K562 (cell line): ENCODE data around the gene TRMT44. TPM values are rescaled to one million over a fixed set of nuclear protein-coding genes. Genes with fewer than 3 reads are reported as not detected.
A peak's percentile ranks its signal among the peaks of the same experiment; 100 is the strongest.

Experiments
- AFF1 ChIP-seq, 2 experiments: fragments of 450-650 bp; IDR thresholded peaks; 2 replicates each; pipeline ENCODE4 v1.6.1; 2018; ENCODE audit warnings: mild to moderate bottlenecking in 2 of 2, low read depth in 1 of 2; ENCODE audit not compliant: partially characterized antibody in 2 of 2
- CBFA2T2 ChIP-seq: fragments of 450-650 bp; conservative IDR thresholded peaks from 2 replicates; pipeline ENCODE4 v1.6.1; 2017; ENCODE audit warnings: mild to moderate bottlenecking
- GTF2B ChIP-seq: IDR thresholded peaks from 2 replicates; pipeline ENCODE4 v1.6.1; 2011; ENCODE audit not compliant: insufficient read length; ENCODE audit errors: extremely low read depth
- HDAC1 ChIP-seq, 2 experiments: fragments of 450-650 bp; IDR thresholded peaks; 2 replicates each; pipeline ENCODE4 v1.6.1; 2016 to 2017; ENCODE audit warnings: inconsistent platforms in 1 of 2, mild to moderate bottlenecking in 1 of 2, moderate library complexity in 1 of 2
- PTTG1 ChIP-seq: fragments of 450-650 bp; IDR thresholded peaks from 2 replicates; pipeline ENCODE4 v1.6.1; 2016; ENCODE audit warnings: low read depth, mild to moderate bottlenecking, missing genetic modification characterization, missing compliant biosample characterization
- RBBP5 ChIP-seq: fragments of 200-600 bp; sonication (generic); IDR thresholded peaks from 2 replicates; pipeline ENCODE4 v1.6.1; 2012; ENCODE audit warnings: borderline replicate concordance, mild to moderate bottlenecking, low read length, control low read depth, inconsistent platforms; ENCODE audit not compliant: insufficient read depth, poor library complexity, severe bottlenecking
- RCOR1 ChIP-seq, 2 experiments: IDR thresholded peaks; 2 replicates each; pipeline ENCODE4 v1.6.1; 2012; ENCODE audit warnings: low read depth in 2 of 2, low read length in 2 of 2, borderline replicate concordance in 1 of 2, improper control_type of control experiment in 1 of 2
- SMC3 ChIP-seq: conservative IDR thresholded peaks from 2 replicates; pipeline ENCODE4 v1.6.1; 2011; ENCODE audit warnings: low read depth, low read length, improper control_type of control experiment; ENCODE audit not compliant: insufficient read depth
- TCF7L2 ChIP-seq: fragments of 150-350 bp; IDR thresholded peaks from 2 replicates; pipeline ENCODE4 v1.6.1; 2016; ENCODE audit warnings: low read depth, mild to moderate bottlenecking, low read length, moderate library complexity
- YY1 ChIP-seq, 3 experiments: IDR thresholded peaks; 2 replicates each; pipeline ENCODE4 v1.6.1; 2011; ENCODE audit warnings: low read length in 2 of 3, mild to moderate bottlenecking in 2 of 3, moderate library complexity in 2 of 3, borderline replicate concordance in 1 of 3, control low read depth in 1 of 3, low read depth in 1 of 3; ENCODE audit not compliant: insufficient read depth in 3 of 3, insufficient replicate concordance in 2 of 3, control insufficient read depth in 1 of 3, insufficient read length in 1 of 3; ENCODE audit errors: extremely low read depth in 1 of 3
- ZBTB2 ChIP-seq: fragments of 450-650 bp; IDR thresholded peaks from 2 replicates; pipeline ENCODE4 v1.6.1; 2016; ENCODE audit warnings: antibody characterized with exemption
- ZHX1 ChIP-seq: fragments of 150-350 bp; conservative IDR thresholded peaks from 2 replicates; pipeline ENCODE4 v1.6.1; 2014; ENCODE audit warnings: low read length
- ZNF133 ChIP-seq: fragments of 250-450 bp; sonication (Bioruptor Pico); IDR thresholded peaks from 2 replicates; pipeline ENCODE4 v1.4.0; 2020; ENCODE audit warnings: mild to moderate bottlenecking
- ZNF316 ChIP-seq: fragments of 450-650 bp; IDR thresholded peaks from 2 replicates; pipeline ENCODE4 v1.6.1; 2016
- ZNF77 ChIP-seq: fragments of 250-450 bp; sonication (Bioruptor Pico); IDR thresholded peaks from 2 replicates; pipeline ENCODE4 v1.5.0; 2020
- polyA plus RNA-seq, 8 experiments: library from polyadenylated mRNA; depleted of rRNA in 4 of 8; stranded (reverse) in 5 of 8; unstranded in 3 of 8; fragments of >200 nt; fragmentation: Nextera tagmentation in 2 of 8; fragmentation: Illumina TruSeq in 1 of 8; extraction: Ambion mirVana in 2 of 8; extraction: Trizol in 1 of 8; gene quantifications; 2 replicates each; pipeline versions ENCODE4 v1.2.1 to v1.2.3, GENCODE V29; 2011 to 2014; ENCODE audit warnings: inconsistent platforms in 1 of 8, missing spikeins in 1 of 8
- total RNA-seq, 7 experiments: library from RNA; depleted of rRNA in 6 of 7; stranded (reverse); fragments of >200 nt in 6 of 7; fragmentation: Illumina TruSeq in 2 of 7; extraction: Trizol in 2 of 7; gene quantifications; 2 replicates each; pipeline versions ENCODE4 v1.2.1 to v1.2.3, GENCODE V29; 2011 to 2021; ENCODE audit warnings: low replicate concordance in 1 of 7

TRMT44 gene
- total and polyA plus RNA-seq, 9 of the 15 experiments (the other 6 are each of a cell fraction or from before 2014, with no cell fraction given) = 1.2 to 18.6 (median 10.0) TPM

- no peak for TF ChIP-seq ZBTB2
- TF ChIP-seq RBBP5 = peak; percentile 94
- TF ChIP-seq TCF7L2 = 0 out of 2 replicates have a peak, but pooled peaks have one; percentile 47
- no peak for TF ChIP-seq ZNF77 (CRISPR knock-in tag)
- peak; percentile 73 to 92 (median 90) for TF ChIP-seq YY1 (IDR thresholded peaks at IDR 0.05; ENCODE audit: borderline replicate concordance in 1 of 3, control insufficient read depth in 1 of 3, extremely low read depth in 1 of 3, insufficient read depth in 3 of 3, insufficient read length in 1 of 3, insufficient replicate concordance in 2 of 3, low read depth in 1 of 3, low read length in 2 of 3)
- no peak for TF ChIP-seq ZNF133
- TF ChIP-seq RCOR1 (IDR thresholded peaks at IDR 0.05; ENCODE audit: borderline replicate concordance in 1 of 2, low read depth in 2 of 2, low read length in 2 of 2) = peak in 1 of 2 experiments; percentile 29; a peak in 1 of 4 replicates
- TF ChIP-seq SMC3 = 0 out of 2 replicates have a peak, but pooled peaks have one; percentile 7
- TF ChIP-seq PTTG1 (tag) = no peak
- TF ChIP-seq ZHX1 = peak; percentile 77; the same call in 1 of the 2 replicates
- no peak for TF ChIP-seq GTF2B
- TF ChIP-seq HDAC1 (IDR thresholded peaks at IDR 0.05) = peak in 1 of 2 experiments; percentile 90; a peak in 2 of 4 replicates
- no peak for TF ChIP-seq CBFA2T2
- no peak for TF ChIP-seq ZNF316
- no peak for TF ChIP-seq AFF1 (IDR thresholded peaks at IDR 0.05; ENCODE audit: low read depth in 1 of 2, partially characterized antibody in 2 of 2)
Measured at GRCh38 chr4:8440492-8441311, at the start of gene TRMT44, which contains the start of gene ACOX3 (continued).
